ENCODE measurements around the gene MTCL1.

MTCL1 gene

DNA sequence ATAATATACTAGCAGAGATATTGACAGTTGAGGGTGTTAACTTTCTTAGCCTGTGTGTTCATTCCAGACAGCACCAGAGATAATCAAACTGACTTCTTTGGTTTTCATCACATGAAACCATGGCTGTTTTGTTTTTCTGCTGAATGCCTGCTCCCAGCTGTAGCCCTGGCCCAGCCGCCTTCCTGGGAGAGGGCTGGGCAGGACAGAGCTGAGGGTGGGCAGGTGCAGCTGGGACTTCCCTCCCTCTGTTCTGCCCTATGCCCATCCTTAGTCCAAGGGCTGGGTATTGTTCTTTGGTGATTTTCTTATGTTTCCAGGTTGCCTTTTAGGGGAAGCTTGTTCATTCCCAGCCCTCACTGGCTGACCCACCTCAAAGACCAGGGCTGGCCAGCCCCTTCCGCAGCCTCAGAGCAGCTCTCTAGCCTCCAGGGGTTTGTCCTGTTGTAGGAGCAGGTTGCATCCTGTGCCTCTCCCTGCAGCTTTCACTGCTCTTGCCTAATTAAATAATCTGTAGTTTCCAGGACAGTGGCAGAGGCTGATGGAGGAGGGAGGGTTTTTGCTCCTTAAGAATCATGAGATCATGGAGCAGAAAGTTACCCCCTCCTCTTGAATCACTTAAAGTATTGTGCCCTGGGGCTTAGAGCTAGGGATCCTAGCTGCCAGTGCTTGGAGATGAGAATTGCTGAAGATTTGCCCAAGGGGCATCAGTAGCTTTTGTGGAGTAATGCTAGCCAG, 61.4 kb downstream of the MTCL1 start:
- DNase-seq (ENCODE audit: low read depth in 4 of 4, low spot score in 1 of 4), result no peak

DNA sequence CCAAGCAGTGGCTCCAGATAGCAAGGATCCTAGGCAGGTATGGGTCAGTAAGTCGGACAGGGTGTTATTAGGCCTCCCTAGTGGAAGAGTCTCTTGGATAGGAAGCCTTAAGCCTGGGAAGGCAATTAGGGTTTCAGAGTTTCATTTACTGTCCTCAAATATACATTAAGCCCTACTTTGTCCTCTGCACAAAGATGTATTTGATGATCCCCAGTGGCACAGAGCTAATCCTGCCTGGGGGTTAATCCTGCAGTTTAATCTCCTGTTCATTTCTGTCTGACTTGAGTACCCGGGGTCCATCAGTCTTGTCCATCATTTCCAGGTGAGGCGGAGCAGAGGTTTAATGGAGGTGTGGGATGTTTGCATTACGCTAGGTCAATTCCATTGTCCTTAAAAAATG, 62.0 kb downstream of the MTCL1 start:
- DNase-seq (ENCODE audit: low read depth in 4 of 4, low spot score in 1 of 4), result no peak

DNA sequence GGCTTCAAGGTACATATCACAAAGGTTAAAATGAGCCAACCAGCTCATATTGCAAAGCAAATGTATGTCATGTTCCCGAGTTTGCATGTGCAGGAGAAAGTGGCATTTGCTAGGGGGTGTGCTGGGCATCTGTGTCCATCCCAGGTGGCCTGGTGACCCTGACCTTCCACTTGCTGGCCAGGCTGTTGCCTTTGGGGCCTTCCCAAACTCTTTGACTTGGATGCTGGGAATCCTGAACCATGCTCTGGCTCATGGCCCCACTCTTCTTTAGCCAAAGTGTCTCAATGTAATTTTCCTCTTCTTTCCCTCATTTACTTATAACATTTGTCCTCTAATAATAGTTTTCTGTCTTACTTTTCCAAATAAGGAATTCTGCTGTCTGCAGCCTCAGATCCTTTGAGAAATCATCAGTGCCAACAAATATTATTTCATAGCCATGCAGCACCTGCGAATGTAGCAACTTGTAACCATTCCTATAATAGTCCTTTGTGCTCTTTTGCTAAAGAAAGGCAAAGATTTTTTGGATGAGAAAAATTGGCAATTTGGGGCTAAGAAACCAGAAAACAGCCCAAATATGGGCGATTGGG, 64.2 kb downstream of the MTCL1 start:
- no peak for DNase-seq (ENCODE audit: low read depth in 4 of 4, low spot score in 1 of 4)

DNA sequence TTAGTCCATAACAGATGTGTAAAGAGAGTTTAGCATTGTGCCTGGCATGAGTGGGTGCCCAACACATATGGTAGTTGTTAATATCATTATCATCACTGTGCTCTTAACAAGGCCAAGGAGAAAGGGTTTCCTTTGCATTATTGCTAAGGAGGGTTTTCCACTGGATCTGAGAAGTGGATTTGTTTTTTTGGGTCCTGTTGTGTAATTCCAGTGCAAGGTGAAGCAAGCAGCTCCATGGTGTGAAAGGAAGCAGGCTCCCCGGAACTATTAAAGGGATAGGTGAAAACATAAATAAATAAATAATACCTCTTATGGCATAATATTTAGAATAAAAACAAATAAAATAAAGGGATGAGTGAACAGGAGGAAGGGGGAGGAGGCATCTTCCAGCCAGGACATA, 65.3 kb downstream of the MTCL1 start:
- no peak for DNase-seq (ENCODE audit: low read depth in 4 of 4, low spot score in 1 of 4)

DNA sequence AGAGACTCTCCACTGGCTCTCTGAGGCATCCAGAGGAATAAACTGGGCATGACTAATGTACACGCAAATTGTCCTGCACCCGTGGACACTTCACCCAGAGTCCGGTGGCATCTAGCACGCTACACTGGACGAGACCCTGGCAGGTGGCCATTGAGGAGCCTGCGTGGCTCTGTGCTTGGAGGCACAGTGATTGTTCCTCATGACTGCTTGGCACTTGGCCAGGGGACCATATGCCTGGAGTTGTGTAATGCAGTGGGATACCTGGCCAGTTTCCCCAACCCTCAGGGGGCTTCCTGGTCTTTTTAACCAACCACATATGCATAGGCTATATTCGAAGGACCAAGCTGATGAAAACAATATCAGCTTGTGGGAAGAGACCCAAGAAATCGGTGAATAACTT, 66.6 kb downstream of the MTCL1 start:
- no peak for DNase-seq (ENCODE audit: low read depth in 4 of 4, low spot score in 1 of 4)

DNA sequence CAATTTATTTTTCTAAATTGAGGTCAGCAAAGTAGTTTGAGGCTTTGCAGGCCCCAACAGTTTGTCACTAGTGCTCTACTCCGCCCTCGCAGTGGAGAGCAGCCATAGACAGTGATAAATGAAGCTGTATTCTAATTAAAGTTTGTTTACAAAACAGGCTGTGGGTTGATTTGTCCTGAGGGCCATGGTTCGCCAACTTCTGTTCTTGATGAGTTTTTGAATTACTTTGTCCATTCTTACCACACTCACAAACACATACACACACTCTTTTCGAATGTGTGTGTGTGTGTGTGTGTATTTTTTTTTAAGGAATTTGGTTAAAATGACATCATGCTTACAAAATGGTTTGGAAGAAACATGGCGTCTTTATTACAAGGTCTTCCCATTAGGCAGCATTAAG, 68.6 kb downstream of the MTCL1 start:
- DNase-seq (ENCODE audit: low read depth in 4 of 4, low spot score in 1 of 4), result no peak

DNA sequence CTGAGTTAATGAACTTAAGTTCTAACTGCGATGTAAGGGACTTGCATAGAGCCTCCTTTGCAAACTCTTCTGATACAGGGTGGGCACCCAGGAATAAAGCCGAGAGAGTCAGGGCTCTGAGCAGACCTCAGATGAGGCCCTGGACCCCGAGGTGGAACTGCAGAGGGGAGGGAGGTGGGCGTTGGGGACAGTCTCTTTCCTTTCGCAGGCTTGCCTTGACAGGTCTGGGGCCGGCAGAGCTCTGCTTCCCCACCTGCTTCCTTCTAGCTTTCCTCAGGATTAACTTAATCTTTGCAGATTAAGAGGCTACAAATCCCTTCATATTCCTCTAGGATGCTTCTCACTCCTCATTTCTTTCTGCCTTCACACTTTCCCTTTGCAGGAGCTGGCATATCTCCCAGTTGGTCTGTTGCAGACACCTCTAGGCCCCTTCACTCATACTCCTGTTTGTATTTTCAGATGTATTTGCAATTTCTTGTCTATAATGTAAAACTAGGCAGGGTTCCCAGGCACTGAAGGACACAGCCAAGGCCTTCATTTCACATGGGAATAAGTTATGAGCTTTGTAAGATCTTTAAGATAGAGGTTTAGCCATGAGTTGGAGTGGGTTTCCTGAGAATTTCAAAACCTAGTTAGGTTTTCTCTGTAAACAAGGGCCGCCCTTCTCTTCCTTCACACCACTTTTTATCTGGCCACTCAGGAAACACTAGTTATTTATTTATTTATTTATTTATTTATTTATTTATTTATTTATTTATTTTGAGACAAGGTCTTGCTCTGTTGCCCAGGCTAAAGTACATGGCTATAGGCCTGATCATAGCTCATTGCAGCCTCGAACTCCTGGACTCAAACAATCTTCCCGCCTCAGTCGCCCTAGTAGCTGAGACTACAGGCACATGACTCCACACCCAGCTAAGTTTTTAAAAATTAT, 70.9 kb downstream of the MTCL1 start:
- no peak for DNase-seq (ENCODE audit: low read depth in 4 of 4, low spot score in 1 of 4)

DNA sequence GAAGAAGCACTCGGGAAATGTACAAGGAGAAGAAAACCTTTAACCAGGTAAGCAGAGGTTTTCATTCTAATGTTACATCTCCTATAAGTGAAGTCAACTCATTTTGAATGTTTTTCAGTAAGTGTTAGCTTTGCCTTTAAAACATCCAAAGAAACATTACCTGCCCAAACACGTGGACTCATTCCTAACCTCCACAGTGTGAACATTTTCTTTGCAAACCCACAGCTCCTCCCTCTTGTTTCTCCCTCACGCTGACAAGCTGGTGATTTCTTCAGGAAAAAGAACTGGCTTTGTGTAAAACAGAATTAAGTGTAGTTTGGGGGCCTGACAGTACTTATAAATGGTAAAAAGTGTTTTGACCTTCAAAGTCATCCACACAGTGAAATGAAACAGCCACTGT, 72.5 kb downstream of the MTCL1 start:
- DNase-seq (ENCODE audit: low read depth in 4 of 4, low spot score in 1 of 4), result no peak

DNA sequence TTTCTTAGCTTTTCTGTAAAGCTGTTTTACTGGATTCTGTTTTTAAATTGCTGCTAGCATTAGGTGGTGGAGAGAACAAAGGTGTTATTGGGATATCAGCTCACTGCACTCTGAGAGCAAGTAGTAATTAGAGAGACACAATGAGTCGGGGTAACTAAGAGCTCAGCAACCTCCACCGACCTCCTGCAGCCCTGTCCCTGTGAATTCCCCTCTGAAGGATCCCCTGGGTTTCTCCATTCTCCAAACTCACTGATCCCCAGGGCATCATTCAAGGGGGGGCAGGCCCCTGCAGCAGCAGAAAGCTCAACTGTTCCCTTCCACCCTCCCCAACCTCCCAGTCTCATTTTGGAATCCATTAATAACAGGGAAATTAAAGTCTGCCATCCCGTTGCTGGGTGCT, 73.0 kb downstream of the MTCL1 start:
- no peak for DNase-seq (ENCODE audit: low read depth in 4 of 4, low spot score in 1 of 4)

DNA sequence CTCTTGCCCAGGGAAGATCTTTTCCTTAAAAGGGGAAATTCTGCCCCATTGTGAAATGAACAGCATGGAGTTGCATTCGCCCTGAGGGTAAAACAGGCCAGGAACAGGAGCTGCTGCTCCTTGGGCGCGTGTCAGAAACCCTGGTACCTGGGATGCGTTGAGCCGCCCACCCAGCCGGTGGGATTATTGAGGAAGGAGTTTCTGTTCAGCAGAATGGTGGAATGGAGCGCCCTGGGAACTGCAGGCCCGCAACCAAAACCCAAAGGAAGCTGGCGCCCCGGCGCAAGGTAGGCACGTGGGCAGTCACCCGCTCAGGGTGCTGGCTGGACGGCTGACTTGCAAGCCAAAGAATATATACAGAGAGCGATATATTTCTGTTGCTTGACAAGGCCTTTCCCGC, 73.5 kb downstream of the MTCL1 start:
- no peak for DNase-seq (ENCODE audit: low read depth in 4 of 4, low spot score in 1 of 4)

DNA sequence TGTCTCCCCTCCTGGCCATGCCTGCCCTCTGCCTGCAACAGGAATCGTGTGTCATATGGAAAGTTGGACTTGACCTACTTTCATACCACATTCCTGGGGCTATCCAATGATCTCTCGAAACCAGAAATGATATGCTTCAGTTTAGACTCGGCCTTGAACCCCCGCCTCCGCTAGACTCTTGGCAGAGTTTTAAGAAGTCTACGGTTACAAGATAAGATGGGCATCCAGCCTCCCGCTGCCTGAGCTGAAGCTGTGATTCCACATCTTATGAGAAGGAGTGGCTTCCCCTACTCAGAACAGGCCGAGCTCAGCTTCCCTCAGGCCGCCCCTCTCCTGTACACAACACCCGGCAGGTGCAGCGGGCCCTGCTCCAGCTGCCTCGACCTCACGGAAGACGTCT, 73.9 kb downstream of the MTCL1 start:
- DNase-seq (ENCODE audit: low read depth in 4 of 4, low spot score in 1 of 4), result no peak

DNA sequence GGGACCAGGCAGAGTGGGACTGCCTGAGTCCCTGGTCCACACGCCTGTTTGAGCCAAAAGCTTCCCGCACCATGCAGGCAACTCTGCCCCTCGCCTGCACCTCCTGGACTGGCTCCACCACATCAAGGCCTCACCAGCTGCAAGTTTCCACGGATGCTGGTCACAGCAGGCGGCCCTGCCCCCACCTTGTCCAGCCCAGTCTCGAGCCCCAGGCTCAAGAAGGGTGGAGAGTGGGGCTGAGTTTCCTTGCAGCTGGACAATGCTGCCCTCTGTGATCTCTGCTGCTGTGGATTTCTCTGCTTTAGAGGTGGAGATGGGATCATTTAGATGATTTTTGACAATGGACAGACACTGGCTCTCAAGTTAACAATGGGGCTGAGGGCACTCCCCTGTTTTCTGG, 74.9 kb downstream of the MTCL1 start:
- DNase-seq (ENCODE audit: low read depth in 4 of 4, low spot score in 1 of 4), result no peak

DNA sequence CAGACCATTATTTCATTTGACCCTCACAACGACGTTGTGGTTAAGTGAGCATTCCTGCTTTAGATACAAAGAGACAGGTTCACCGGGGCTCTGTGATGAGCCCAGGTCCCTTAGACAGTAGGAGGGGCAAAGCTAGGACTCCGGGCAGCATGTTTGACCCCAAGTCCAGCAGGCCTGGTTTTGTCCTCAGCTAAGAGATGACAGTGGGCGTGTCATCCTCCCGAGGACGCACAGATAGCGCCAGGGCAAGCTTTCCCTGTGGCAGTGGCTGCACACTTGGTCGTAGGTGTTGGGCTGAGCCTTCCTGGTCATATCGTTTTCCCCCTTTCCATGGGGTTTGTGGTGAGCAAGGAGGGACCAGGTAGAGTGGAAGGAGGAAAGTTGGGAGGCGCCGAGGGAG, 76.3 kb downstream of the MTCL1 start:
- no peak for DNase-seq (ENCODE audit: low read depth in 4 of 4, low spot score in 1 of 4)

DNA sequence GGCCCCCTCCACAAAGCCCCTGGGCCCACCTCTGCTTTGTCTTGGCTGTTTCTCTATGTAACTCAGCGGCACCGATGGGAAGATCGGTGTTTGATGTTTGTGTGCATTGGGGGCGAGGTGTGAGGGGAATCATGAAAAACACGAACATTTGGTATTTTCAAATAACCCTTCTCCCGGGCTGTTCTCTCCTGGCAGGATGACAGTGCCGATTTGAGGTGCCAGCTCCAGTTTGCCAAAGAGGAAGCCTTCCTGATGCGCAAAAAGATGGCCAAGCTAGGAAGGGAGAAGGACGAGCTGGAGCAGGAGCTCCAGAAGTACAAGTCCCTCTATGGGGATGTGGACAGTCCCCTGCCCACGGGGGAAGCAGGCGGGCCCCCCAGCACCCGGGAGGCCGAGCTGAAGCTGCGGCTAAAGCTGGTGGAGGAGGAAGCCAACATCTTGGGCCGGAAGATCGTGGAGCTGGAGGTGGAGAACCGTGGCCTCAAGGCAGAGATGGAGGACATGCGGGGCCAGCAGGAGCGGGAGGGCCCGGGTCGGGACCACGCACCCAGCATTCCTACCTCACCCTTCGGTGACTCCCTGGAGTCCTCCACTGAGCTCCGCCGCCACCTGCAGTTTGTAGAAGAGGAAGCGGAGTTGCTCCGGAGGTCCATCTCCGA, 78.1 kb downstream of the MTCL1 start:
- DNase-seq (ENCODE audit: low read depth in 4 of 4, low spot score in 1 of 4), result no peak

DNA sequence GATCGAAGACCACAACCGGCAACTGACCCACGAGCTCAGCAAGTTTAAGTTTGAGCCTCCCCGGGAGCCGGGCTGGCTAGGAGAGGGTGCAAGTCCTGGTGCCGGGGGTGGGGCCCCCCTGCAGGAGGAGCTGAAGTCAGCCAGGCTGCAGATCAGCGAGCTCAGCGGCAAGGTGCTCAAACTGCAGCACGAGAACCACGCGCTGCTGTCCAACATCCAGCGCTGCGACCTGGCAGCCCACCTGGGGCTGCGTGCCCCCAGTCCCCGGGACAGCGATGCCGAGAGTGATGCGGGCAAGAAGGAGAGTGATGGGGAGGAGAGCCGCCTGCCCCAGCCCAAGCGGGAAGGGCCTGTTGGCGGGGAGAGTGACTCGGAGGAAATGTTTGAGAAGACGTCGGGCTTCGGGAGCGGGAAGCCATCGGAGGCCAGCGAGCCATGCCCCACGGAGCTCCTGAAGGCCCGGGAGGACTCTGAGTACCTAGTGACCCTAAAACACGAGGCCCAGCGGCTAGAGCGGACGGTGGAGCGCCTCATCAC, 78.7 kb downstream of the MTCL1 start:
- no peak for DNase-seq (ENCODE audit: low read depth in 4 of 4, low spot score in 1 of 4)

DNA sequence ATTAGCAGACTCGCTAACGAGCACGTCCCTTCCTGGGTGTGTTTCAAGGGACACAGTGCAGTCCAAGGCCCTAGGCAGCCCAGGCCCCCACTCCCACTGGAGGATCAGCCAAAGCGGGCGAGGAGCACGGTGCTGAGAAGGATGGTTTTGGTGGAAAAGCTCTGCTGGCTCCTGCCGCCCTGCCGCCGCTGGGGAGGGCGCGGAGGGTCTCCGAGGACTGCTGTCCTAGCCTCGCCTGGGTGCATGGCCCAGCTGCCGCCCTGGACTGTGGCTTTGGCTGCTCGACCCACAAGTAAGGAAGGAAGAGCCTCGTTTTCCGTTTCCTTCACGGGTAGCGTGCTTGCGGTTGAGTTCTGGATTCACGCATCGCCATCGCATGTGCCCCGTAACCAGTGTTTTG, 79.9 kb downstream of the MTCL1 start:
- DNase-seq (ENCODE audit: low read depth in 4 of 4, low spot score in 1 of 4), result no peak

DNA sequence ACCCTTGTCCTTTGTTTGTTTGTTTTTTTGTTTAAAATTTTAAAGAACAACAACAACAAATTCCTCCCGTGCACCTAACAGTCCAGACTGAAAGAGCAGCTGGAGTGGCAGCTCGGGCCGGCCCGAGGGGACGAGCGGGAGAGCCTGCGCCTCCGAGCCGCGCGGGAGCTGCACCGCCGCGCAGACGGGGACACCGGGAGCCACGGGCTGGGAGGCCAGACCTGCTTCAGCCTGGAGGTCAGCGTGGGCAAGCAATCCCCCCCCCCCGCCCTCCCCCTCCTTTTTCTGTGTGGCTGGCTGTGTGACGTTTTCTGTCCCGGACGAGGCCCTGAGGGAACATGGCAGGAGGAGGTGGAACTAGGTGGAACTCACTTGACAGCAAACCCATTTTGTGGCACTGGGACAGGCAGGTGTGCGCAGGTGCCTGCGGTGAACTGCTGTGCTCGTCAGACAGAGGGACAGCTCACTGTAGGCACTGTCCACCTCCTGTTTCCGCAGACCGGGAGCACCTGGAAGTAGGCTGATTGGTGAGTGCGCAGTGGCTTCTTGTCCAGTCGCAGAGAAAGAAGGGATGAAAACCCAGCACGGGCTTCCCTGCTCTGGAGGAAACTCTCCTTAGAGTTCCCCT, 80.6 kb downstream of the MTCL1 start:
- no peak for DNase-seq (ENCODE audit: low read depth in 4 of 4, low spot score in 1 of 4)

DNA sequence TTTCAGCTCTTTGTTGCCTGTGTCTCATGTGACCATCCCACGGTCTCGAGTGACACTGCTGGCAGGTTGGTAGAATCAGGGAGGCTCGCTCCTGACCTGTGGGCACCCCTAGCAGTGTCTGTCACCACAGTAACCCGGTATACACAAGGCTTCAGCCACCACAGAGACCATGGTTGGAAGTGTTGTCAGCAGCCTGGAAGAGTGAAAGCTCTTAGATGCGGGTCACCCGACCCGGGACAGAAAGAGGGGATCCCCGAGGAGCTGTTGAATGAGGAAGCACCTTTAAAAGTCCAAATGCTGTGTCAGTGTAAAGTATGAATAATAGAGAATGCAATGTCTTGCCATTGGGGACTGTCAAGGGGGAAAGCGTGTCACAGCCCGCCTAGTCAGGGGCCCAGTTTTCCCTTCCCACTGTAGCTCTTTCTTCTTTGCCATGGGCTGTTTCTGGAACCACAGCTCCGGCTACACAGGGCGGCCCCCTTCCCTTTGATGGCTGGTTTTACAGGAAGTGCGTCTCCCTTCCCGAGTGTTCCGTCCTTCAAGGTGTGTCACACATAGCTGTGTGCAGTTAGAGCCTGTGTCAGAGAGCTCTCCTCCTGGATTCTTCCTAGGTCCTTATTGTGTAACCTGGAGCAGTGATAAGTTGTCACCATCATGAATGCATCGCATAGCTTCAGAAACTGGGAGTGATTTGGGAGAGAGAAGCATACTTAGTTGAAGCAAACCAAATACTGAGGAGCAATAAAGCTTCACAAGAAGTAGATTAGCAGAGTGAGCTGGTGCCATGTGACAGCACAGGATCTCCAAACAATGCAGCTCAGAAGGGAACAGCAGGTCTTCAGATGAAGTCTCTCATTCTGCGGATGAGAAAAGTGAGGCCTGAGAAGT, 81.4 kb downstream of the MTCL1 start:
- DNase-seq (ENCODE audit: low read depth in 4 of 4, low spot score in 1 of 4), result no peak

DNA sequence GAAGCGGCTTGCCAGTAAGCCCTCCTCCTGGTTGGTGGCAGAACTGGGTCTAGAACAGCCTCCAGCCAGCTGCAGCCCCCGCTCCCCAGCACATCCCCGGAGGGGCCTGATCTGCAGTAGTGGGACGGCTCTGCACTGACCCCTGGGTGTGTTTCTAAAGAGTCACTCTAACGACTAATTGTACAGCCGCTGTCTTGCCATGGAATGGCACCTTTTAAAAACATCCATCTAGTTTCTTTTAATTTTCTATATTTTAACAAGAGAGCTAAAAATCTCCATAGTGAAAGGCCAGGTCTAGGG, 82.0 kb downstream of the MTCL1 start:
- DNase-seq (ENCODE audit: low read depth in 4 of 4, low spot score in 1 of 4), result no peak

DNA sequence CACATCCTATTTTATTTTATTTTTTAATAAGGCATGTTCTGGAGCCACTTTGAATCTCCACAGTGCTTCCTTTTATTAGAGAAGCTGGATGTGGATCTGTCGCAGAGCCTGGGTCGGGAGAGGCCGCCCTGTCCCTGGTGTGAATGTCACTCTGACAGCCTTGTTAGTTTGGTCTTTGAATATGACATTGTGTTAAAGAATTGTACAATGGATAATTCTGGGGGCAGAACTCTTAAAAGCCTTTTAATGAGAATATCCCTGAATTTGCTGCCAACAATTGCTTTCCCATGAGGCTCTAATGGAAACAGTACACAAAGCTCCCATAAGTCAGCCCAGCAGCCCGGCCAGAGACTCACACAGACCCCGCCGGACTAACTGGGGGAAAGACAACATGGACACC, 82.4 kb downstream of the MTCL1 start:
- DNase-seq (ENCODE audit: low read depth in 4 of 4, low spot score in 1 of 4), result no peak
